ENCODE measurements around the gene SDK1. TPM values are rescaled to one million over a fixed set of nuclear protein-coding genes. Genes with fewer than 3 reads are reported as not detected.
"Not testable (repeated sequence)": the region's sequence is repeated elsewhere in the genome, so short reads cannot be mapped to it uniquely, and the experiment has no call there.

The SDK1 gene
- total and polyA plus RNA-seq, 7 experiments from 2014 or later, result 0.07 to 2.5 (median 0.54) TPM

DNA sequence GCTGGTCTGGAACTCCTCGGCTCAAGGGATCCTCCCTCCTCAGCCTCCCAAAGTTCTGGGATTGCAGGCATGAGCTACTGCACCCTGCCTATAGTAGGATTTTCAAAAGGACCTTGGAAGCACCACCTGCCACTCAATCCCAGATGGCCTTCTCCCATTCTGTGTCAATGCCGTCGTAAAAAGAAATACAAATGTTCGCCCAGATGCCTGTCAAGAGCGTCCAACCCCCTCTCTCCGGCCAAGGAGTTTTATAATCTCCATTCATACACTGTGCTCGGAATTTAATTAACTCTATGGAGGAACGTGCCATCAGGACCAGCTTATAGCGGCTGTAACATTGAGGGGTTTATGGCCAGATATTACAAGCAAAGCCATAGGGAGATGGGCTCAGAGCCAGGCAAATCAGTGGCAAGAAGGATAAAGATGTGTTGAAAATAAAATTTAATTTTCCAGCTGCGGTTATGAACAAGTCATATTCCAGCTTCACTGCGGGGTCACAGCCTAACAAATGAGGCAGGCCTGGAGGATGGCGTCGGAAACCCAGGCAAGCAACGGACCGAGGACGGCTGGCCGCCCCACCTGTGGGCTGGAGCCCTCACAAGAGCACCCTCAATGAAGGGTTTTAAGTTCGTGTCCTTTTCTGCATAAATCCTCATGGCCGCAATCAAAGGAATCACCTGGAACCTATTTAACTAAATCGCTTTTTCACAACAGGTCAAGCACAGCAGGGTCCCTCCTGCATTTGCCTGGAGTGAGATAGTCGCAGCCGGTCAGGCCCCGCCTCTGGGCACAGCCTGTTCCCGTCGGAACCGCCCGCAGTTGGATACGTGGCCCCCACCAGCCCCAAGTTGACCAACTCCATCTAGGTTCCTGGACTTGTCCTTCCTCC lies 1006.5 kb downstream of the SDK1 start:
- intact Hi-C loops (cut with micrococcal nuclease), result no loop called here
- H3K36me3 ChIP-seq (ENCODE audit: control insufficient read depth in 2 of 3, insufficient read depth in 3 of 3, low read length in 3 of 3), result no peaks in the 10 kb centered on the region
- no peaks in the 10 kb centered on the region for H3K27me3 ChIP-seq (ENCODE audit: control insufficient read depth in 2 of 2, insufficient read depth in 2 of 2, low read length in 2 of 2)
- peaks cover 0 to 12% (median 5%) of the 10 kb centered on the region in 5 donors for H3K27me3 Mint-ChIP-seq
- ChIA-PET CTCF (interaction anchor here (0.5 kb wide), 1 partner anchor 1597 kb away, joined by 3 read pairs; no protein-coding TSS in a partner anchor), POLR2A (no interaction called here)
- H3K4me3 ChIP-seq (ENCODE audit: low read length), result no peak overlapping the region
- H3K27ac Mint-ChIP-seq, result no peak overlapping the region
- H3K4me1 Mint-ChIP-seq, result no peaks in the 10 kb centered on the region
- peaks cover 0 to 6% (median 3%) of the 10 kb centered on the region in 11 donors for H3K9me3 Mint-ChIP-seq
- H3K4me1 ChIP-seq (ENCODE audit: control insufficient read depth in 2 of 2, insufficient read depth in 2 of 2, low read length in 2 of 2), result no peaks in the 10 kb centered on the region
- H3K36me3 Mint-ChIP-seq, result no peaks in the 10 kb centered on the region
- ATAC-seq, result no peak
- no peak for DNase-seq
- no peak overlapping the region for H3K4me3 Mint-ChIP-seq
- no peaks in the 10 kb centered on the region for H3K9me3 ChIP-seq (ENCODE audit: control insufficient read depth in 2 of 3, low read length in 3 of 3)
- H3K27ac ChIP-seq (ENCODE audit: low read depth, low read length), result no peak overlapping the region

DNA sequence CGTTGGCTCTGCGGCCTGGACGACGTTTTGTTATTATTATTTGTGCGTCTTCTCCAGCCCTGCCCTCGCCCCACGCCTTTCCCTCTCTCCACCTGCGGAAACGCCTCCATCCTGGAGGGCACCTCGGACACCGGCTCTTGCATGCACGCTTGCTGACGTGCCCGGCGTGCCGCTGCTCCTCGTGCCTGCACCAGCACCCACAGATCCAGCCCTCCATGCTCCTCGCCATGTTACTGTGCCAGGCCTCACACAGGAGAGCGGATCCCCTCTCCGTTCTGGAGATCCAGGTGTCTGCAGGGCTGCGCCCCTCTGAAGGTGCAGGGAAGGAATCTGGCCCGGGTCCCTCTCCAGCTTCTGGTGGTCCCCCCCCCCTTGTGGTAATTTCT lies 1007.1 kb downstream of the SDK1 start:
- POLR2A ChIA-PET, result no interaction called here
- Mint-ChIP-seq H3K36me3 (no peaks in the 10 kb centered on the region), H3K4me3 (no peak overlapping the region), H3K27me3 (peaks cover 0 to 12% (median 5%) of the 10 kb centered on the region in 5 donors), H3K9me3 (peaks cover 0 to 6% (median 3%) of the 10 kb centered on the region in 11 donors), H3K27ac (no peak overlapping the region), H3K4me1 (no peaks in the 10 kb centered on the region)
- Histone ChIP-seq H3K4me1 (ENCODE audit: control insufficient read depth in 2 of 2, insufficient read depth in 2 of 2, low read length in 2 of 2) (no peaks in the 10 kb centered on the region), H3K27me3 (ENCODE audit: control insufficient read depth in 2 of 2, insufficient read depth in 2 of 2, low read length in 2 of 2) (no peaks in the 10 kb centered on the region), H3K27ac (ENCODE audit: low read depth, low read length) (no peak overlapping the region), H3K4me3 (ENCODE audit: low read length) (no peak overlapping the region), H3K36me3 (ENCODE audit: control insufficient read depth in 2 of 3, insufficient read depth in 3 of 3, low read length in 3 of 3) (no peaks in the 10 kb centered on the region), H3K9me3 (ENCODE audit: control insufficient read depth in 2 of 3, low read length in 3 of 3) (no peaks in the 10 kb centered on the region)
- no peak for ATAC-seq
- CTCF ChIA-PET, result no interaction called here
- intact Hi-C loops (cut with micrococcal nuclease), result no loop called here
- DNase-seq, result no peak

DNA sequence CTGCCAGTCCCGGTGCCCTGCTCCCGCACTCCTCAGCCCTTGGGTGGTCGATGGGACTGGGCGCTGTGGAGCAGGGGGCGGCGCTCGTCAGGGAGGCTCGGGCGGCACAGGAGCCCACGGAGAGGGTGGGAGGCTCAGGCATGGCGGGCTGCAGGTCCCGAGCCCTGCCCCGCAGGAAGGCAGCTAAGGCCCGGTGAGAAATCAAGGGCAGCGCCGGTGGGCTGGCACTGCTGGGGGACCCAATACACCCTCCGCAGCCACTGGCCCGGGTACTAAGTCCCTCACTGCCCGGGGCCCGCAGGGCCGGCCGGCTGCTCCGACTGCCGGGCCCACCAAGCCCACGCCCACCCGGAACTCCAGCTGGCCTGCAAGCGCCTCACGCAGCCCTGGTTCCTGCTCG lies 1012.9 kb downstream of the SDK1 start:
- intact Hi-C loops (cut with micrococcal nuclease); H3K9me3 Mint-ChIP-seq; DNase-seq; POLR2A ChIA-PET; H3K4me3 ChIP-seq (ENCODE audit: low read length); H3K27ac Mint-ChIP-seq; H3K36me3 Mint-ChIP-seq; H3K27ac ChIP-seq (ENCODE audit: low read depth, low read length); H3K4me1 Mint-ChIP-seq; H3K9me3 ChIP-seq (ENCODE audit: control insufficient read depth in 2 of 3, low read length in 3 of 3); ATAC-seq; CTCF ChIA-PET; H3K36me3 ChIP-seq (ENCODE audit: control insufficient read depth in 2 of 3, insufficient read depth in 3 of 3, low read length in 3 of 3); H3K27me3 ChIP-seq (ENCODE audit: control insufficient read depth in 2 of 2, insufficient read depth in 2 of 2, low read length in 2 of 2); H3K4me1 ChIP-seq (ENCODE audit: control insufficient read depth in 2 of 2, insufficient read depth in 2 of 2, low read length in 2 of 2); H3K4me3 Mint-ChIP-seq: not testable (repeated sequence)
- H3K27me3 Mint-ChIP-seq, result peaks cover 0 to 14% (median 12%) of the 10 kb centered on the region in 5 donors

DNA sequence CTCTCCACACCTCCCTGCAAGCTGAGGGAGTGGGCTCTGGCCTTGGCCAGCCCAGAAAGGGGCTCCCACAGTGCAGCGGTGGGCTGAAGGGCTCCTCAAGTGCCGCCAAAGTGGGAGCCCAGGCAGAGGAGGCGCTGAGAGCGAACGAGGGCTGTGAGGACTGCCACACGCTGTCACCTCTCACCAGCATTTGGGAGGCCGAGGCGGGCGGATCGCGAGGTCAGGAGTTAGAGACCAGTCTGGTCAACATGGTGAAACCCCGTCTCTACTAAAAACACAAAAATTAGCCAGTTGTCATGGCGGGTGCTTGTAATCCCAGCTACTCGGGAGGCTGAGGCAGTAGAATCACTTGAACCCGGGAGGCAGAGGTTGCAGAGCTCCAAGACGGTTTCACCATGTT lies 1013.3 kb downstream of the SDK1 start:
- H3K4me3 Mint-ChIP-seq; CTCF ChIA-PET; H3K9me3 ChIP-seq (ENCODE audit: control insufficient read depth in 2 of 3, low read length in 3 of 3); H3K4me1 Mint-ChIP-seq; H3K4me3 ChIP-seq (ENCODE audit: low read length); ATAC-seq; H3K27ac Mint-ChIP-seq; DNase-seq; H3K4me1 ChIP-seq (ENCODE audit: control insufficient read depth in 2 of 2, insufficient read depth in 2 of 2, low read length in 2 of 2); intact Hi-C loops (cut with micrococcal nuclease); POLR2A ChIA-PET; H3K36me3 ChIP-seq (ENCODE audit: control insufficient read depth in 2 of 3, insufficient read depth in 3 of 3, low read length in 3 of 3); H3K36me3 Mint-ChIP-seq; H3K9me3 Mint-ChIP-seq; H3K27ac ChIP-seq (ENCODE audit: low read depth, low read length); H3K27me3 ChIP-seq (ENCODE audit: control insufficient read depth in 2 of 2, insufficient read depth in 2 of 2, low read length in 2 of 2): not testable (repeated sequence)
- H3K27me3 Mint-ChIP-seq, result peaks cover 0 to 14% (median 12%) of the 10 kb centered on the region in 5 donors

Measured in naive thymus-derived CD4-positive, alpha-beta T cell (primary cell).